Measurements from ENCODE around the gene ADSS1. TPM values are rescaled to one million over a fixed set of nuclear protein-coding genes. Genes with fewer than 3 reads are reported as not detected.

ADSS1 gene
- 6.7 TPM for polyA plus RNA-seq (2013, experiment 1 of 2; ENCODE audit: insufficient read length)
- polyA plus RNA-seq (2013, experiment 2 of 2; ENCODE audit: insufficient read length): 6.3 TPM

DNA sequence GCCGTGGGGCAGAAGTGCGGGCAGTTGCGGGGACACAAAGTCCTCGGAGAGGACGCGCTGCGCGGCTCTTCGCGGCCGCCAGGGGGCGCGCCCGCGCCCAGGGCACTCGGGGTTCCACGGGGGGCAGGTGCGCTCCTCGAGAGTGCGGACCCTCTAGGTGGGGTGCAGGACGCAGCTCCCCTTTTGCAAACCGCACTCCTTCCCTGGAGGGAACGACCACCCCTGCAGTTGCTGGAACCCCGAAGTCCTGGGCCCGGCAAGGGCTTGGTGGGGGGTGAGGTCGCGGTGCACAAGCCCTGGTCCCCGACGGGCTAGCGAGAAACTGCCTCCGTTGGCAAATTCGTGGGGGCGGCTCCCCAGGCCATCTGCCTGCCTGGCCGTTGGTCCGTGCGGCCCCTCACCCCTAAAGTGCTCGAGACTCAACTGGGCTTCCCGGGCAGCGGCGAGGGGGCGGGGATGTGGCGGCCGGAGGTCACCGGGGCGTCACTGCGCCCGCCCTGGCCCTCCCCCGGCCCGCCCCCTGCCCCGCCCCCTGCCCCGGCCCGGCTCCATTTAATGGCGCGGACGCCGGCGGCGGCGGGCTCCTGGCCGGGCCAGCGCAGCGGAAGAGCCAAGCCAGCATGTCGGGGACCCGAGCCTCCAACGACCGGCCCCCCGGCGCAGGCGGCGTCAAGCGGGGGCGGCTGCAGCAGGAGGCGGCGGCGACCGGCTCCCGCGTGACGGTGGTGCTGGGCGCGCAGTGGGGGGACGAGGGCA lies at the start of gene ADSS1:
Gene ADSS1, plus strand, starts transcription at position 579 of the 756 bp plus-strand sequence. Its CDS starts 42 bp downstream, at position 621.
- peak; percentile 22 for DNase-seq

DNA sequence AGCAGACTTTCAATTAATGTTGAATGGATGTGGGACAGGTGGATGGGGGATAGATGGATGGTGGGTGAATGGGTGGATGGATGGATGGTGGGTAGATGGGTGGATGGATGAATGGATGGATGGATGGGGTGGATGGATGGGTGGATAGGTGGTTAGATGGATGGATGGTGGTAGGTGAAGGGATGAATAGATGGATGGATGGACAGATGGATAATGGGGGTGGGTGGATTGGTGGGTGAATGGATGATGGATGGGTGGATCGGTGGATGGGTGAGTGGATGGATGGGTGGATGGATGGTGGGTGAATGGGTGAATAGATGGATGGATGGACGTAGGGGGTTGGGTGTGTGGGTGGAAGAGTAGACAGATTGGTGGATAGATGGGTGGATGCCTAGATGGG lies 48.6 kb upstream of the ADSS1 start:
- no peak for DNase-seq

DNA sequence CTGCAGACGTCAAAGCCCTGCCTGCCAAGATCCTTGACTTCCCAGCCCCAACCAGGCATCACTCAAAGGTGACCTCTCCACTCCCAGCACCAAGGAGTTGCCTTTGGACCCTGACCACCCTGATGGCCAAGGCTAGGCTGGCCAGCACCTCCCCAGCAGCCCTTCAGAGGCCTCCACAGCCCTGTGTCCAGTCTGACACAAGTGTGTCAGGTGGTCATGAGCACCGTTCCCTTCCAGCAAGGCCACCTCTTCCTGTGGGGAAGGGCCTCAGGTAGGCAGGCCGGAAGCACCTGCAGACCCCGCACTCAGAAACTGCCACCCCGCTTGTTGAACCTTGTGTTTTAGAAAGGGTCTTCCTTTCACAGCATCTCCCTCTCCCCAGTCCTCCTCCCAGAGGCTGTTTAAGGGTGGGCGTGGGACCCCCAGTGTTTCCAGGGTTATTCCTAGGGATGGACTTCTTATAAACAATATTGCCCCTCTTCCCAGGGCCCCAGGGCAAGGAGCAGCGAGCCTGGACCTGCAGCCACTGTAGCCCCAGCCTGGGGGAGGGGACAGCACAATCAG lies 47.8 kb upstream of the ADSS1 start:
- DNase-seq: no peak

DNA sequence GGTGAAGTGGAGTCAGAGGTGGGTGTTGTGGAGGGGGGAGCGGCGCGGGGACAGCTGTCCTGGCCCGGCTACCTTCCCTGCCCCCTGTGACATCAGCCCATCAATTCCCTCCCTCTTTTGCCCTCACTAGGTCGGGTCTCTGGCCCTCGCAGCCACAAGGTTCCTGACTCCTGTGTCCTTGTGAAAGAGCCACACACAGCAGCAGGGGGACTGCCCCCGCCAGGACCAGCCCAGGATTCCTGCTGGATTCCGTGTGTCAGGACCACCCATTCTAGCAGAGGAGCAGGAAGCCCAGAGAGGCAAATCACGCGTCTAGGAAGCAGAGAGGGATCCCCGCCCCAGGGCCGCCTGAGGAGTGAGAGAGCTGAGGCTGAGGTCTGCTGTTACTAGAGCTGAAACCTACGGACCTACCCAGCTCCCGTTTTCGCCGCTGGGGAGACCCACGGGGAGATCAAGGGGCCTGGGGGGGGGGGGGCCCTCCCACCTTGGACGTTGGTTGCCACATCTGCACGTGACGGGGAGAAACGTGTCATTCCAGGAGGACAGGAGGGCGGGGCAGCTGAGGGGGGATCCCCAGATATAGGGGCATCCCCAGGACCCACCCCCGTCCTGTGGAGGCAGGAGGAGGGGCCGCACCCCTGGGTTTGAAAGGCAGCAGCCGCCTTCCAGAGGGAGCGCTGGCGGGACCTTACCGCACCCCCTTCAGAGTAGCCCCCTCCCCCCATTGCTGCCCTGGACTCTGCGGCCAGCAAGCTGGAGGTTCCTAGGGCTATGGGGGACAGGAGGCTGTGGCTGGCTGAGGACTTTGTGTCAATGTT lies 47.1 kb upstream of the ADSS1 start:
- DNase-seq: peak; percentile 18

DNA sequence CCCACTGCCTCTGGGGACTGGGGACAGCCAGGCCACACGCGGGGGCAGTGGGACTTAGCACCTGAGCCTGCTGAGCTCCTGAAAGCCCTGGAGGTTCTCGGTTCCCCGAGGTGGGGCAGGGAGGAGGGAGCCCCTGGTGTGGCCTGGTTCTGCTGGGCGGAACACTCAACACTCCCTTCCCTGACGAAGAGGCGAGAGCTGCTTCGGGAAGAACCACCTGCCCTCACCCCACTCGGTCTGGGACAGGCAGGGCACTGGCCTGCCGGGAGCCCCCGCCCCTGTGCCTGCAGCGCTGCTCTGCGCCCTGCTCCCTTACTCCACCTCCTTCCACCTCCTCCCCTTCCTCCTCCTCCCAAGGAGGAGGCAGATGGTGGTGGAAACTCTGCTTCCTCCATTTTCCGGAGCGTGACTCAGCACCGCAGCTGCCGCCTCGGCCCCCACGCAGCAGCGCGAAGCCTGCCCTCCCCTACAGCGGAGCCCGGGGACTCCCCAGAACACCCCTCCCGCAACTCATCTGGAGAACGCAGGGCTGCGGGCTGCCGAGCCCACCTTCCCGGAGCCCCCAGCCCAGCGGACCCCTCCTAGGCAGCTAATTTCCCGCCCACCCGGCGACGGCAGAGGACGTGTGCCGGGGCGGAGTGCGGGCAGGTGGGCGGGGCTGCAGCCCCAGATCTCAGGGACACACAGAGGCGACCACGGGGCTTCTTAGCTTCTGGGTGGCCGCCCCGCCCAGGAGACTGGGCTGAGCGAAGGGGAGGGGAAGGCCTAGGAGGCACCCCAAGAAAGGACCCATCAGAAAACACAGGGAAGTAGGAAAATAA lies 46.3 kb upstream of the ADSS1 start:
- DNase-seq: peak; percentile 84

DNA sequence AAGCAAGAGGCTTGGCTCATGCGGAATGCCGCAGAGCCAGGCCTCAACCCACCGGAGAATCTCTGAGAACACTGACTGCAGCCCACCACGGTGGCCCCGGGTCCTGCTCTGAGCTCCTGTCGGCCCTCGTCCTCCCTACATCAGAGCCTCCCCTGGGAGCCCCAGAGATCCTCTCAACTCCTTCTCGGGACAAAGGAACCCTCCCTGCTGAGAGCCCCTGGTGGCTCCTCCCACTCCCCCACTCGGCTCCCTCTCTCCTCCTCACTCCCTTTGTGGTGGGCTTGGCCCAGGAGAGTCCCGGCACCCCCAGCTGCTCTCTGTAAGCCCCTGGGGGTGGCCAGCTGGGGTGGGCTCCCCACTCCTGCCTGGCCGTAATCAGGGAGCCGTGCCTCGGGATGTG lies 45.7 kb upstream of the ADSS1 start:
- DNase-seq: peak; percentile 62

DNA sequence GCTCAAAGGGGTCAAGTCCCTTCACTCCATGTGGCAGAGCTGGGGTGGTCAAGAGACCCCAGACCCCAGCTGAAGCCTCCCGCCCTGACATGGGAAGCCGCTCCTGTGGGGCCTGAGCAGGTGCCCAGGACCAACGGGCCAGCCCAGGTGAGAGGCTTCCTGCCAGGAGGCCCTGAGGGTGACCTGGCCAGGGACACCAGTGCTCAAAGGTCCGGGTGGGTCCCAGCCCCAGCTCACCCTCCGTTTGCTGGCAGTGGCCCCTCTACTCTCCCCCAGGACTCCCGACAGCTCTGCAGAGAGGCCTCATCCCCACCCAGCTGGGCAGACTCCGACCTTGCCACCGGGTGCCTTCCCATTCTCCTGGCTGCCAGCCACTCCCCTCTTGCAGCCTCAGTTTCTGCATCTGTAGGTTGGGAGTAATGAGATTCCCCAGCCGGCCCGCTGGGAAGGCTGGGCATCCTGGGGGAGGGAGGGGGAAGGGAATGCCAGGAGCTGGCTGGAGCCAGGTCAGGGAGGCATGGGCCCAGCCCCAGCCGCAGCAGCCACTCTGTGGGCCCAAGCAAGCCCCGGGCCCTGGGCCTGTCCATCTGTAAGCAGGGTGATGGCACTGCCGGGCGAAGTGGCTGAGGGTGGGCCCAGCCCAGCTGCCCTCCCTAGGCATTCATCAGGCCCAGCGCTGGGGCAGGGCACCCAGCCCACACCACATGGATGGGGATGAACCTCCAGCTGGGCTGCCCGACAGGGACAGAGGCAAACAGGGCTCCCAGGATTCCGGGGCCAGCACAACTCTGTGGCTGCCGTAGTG lies 44.9 kb upstream of the ADSS1 start:
- no peak for DNase-seq

DNA sequence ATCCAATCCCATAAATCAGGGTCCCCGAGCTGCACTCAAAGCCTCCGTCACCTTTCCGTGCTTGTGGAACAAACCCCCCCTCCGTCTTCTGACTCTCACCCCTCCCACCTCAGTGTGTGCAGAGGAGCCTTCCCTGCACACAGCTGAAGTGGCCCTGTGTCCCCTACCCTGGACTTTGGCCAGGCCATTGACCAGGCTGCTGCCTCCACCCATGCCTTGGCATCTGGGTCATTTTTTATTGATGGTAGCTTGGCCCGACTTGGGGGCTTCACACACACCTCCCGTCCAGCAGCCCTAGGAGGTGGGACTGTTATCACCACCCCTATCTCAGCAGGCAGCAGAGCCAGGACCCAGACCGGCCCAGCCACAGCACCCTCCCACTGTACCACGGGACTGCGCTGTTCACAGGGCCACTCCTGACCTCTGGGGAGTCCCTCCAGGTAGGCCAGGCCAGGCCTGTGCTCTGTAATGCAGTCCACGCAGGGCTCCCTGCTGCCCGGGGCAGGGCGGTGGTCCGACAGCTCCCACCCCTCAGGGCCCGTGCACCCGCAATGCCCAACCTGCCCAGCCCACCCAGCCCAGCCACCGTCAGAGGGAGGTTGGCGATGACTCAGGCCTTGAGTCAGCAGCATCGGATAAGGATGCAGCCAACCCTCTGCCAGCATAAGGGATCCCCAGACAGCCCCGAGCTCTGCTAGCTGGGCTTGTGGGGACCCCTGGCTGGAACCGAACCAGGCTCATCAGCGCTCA lies 43.8 kb upstream of the ADSS1 start:
- peak; percentile 73 for DNase-seq

DNA sequence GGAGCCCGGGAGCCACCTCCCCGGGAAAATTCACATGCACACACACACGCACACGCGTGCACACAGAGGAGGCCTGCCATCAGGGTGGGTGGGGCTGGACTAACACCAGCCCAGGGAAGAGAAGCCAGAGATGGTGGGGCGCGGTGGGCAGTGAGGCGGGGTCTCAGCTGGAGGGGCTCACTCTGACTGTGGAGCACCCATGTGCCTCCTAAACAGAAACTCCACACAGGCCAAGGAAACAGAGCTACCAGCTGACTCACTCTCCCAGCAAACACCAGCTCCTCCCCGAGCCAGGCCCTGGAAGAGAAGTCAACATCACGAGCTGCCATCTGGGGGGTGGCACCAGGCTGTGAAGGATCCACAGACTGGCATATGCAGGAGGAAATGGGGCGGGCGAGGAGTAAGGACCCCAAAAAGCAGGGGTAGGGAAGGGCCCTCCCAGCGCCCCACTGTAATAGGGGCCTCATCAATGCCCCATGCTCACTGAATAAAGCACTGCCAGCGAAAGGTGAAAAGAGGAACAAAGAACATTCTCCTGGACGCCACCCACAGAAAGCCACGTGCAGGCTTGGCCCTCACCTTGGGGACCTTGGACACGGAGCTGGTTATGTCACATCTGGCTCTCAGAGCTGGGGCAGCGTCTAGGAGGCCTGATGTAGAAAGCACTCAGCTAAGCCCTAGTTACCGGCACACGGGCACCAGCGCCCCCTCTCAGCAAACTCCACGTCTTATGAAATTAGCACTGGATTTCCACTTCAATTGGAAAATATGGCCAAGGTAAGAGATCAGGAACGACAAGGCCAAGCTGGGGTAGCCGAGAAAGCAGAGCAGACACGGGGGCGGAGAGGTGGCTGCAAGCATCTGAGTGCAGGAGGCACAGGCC lies 43.0 kb upstream of the ADSS1 start:
- peak; percentile 68 for DNase-seq

DNA sequence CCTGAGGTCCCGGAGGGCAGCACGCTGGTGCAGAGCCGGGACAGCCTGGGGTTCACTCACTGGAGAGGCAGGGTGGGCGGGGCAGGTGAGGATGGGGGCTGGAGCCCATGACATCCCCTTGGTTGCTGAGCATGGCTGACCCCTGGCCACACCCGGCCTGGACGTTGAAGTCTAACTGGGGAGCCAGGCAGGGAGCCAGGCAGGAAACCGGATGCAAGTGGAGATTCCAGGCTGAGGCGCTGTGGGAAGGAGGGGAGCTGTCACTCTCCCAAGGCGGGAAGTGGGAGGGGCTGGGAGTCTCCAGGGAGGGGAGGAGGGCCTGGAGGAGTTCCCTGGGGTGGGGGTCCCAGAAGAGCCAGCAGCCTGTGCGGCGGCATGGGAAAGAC lies 42.3 kb upstream of the ADSS1 start:
- peak; percentile 81 for DNase-seq

DNA sequence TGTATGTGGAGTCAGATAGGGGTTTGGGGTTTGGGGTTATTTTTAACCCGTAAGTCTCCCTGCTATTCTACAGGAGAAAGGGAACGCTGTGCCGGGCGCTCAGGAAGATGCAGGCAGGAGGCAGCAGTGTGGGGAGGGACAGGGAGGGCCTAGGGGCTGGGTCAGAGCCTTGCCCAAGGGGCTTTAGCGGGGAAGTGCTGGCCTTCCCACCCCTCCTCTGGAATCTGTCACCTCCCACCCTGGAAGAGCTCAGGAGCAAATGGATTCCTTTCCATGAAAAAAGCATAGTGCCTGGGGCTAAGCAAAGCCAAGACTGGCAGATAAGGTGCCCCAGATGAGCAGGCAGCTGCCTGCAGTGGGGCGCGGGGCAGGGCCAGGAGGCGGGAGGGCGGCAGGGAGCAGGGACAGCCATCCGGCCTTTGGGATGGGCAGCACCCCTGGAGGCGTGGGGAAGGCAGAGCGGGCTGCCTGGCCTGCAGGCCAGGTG lies 41.9 kb upstream of the ADSS1 start:
- peak; percentile 11 for DNase-seq

DNA sequence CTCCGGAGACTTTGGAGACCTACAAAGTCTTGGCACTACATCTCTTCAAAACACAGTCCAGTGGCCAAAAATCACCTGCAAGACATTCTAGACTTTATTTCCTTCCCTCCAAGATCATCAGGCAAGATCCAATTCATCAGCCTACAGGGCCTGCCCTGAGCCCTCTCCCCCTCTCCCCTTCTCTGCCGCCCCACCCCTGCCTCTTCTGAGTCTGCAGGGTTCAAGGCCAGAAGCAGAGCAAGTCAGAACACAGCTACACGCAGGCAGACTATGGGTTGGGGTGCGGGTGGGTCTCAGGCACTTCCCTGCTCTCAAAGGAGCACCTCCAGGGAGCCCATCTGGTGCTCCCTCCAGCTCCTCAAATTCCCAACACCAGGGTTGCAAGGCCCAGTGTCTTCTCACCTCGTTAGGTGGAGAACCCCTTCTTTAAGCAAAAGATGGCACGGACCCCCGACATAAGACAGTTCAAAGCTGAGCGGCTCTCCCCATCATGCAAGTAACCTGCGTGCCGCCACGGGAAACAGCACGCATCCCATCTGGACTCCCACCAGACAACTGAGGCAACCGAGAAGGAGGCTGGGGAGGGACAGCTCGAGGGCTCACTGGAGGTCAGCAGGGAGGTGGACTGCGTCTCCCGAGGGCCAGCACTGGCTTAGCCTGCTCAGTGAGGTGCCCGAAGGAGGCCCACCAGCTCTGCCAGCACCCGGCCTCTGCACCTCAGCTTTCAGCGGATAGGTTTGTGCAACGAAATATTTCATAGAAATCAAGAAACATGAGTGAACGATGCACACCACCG lies 40.2 kb upstream of the ADSS1 start:
- no peak for DNase-seq

DNA sequence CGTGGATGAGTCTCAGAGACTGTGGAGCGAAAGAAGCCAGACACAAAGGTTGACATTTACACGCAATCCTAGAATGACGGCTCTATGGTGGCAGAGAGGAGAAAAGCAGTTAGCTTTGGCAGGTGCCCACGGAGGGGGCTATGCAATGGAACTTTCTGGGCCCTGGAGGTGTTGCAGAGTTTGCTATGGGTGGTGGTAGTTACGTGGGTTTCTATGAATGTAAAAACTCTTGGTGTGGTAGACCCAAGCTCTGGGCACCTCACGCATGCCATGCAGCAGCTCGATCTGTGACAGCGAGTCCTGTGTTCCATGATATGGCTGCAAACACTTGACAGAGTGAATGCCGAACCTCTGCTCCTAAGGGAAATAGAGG lies 39.6 kb upstream of the ADSS1 start:
- DNase-seq: no peak

DNA sequence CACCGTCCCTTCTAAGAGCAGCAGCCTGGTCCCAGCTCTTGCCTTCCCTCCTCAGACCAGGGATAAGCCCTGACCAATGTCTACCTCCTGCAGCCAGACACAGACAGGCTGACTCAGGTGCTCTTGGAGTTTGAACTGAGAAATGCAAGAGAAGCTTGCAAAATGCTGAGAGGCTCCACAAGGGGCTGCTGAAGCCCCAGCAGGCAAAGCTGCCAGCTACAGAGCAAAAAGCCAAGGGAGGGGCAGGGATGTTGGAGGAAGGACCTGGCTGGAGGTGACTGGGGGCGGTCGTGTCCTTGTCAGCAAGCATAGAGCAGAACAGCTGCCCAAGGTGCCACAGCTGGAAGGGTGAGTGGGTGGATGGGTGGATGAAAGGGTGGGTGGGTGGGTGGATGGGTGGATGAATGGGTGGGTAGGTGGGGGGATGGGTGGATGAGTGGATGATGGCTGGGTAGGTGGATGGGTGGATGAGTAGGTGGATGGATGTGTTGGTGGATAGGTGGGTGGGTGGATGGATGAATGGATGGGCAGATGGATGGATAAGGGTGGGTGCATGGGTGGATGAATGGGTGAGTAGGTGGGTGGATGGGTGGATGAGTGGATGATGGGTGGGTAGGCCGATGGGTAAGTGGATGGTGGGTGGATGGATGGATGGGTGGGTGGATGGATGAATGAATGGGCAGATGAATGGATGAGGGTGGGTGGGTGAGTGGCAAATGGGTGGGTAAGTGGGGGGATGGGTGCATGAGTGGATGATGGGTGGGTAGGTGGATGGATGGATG lies 38.6 kb upstream of the ADSS1 start:
- no peak for DNase-seq

DNA sequence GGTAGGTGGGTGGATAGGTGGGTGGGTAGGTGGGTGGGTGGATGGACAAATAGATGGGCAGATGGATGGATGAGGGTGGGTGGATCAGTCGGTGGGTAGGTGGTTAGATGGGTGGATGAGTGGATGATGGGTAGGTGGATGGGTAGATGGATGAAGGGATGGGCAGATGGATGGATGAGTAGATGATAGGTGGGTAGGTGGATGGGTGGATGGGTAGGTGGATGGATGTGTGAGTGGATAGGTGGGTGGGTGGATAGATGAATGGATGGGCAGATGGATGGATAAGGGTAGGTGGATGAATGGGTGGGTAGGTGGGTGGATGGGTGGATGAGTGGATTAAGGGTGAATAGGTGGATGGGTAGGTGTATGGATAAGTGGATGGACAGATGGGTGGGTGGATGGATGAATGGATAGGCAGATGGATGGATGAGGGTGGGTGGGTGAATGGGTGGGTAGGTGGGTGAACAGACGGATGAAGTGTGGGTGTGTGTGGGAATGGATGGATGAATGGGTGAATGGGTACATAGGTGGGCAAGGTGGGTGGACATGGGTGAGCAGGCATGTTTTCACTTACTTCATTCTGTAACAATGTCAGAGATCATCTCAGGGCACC lies 37.9 kb upstream of the ADSS1 start:
- DNase-seq: no peak

DNA sequence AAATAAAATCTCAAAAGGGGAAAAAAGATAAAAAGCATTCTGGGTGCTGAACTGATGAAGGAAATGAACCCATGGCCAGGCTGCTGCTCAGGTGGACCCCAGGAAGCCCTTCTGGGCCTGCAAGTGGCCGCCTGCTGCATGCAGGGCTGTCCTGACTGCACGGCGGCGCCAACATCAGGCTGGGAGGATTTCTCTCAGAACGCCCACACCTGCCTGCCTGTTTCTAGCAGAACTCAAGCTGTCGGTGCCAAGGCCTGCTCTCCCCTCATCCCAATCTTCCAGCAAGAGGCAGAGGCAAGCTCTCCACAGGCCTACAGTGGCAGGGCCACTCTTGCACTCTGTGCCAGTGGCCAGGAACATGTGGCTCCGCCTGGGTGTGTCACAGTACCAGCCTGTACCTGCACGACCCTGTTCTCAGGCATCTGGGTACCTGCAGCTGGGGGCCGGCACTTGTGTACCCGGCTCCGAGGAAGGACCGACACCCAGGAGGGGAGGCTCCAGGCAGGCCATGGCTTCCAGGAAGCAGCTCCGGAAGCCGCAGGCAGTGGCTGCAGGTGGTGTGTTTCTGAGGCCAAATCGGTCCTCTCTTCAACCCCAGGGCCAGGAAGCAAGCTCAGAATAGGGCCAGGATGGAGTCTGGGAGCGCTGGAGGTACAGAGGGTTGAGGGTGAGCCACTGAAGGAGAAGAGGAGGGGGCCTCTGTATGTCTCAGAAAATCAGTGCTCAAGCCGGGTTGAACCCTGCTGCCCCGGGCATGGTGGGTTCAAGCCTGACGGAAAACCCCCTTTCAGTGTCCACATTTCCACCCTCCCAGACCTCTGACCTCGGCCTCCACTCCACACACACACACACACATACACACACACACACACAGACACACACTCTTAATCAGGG lies 37.2 kb upstream of the ADSS1 start:
- no peak for DNase-seq
